ENCODE data around the gene GALNT10.

DNA sequence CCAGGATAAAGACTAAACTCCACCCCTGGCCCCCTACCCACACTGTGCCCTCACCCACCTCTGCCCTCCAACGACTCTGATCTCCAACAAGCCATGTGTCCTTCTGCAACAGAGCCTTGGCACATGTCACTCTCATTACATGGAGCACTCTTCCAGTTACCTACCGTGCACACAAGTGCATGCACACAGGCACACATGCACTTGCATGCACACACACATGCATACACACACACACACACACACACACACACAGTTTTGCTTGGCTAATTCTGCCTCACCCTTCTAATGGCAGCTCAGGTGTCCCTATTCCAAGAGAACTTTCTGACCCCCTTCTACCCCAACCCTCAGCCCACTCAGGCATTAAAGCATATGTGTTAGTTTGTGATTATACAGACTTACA lies 19.6 kb downstream of the GALNT10 start:
- no peak for TF ChIP-seq CTCF (IDR thresholded peaks at IDR 0.05)
- no peak for TF ChIP-seq POLR2AphosphoS5 (IDR thresholded peaks at IDR 0.05; ENCODE audit: insufficient read depth in 1 of 2, low read depth in 1 of 2)
